Kidney tubule cell (primary cell): ENCODE measurements around the gene OXCT2.

Experiments
- DNase-seq: peaks from one replicate; pipeline ENCODE4 v3.0.0-alpha.2; 2018; ENCODE audit warnings: low spot score

The OXCT2 gene

DNA sequence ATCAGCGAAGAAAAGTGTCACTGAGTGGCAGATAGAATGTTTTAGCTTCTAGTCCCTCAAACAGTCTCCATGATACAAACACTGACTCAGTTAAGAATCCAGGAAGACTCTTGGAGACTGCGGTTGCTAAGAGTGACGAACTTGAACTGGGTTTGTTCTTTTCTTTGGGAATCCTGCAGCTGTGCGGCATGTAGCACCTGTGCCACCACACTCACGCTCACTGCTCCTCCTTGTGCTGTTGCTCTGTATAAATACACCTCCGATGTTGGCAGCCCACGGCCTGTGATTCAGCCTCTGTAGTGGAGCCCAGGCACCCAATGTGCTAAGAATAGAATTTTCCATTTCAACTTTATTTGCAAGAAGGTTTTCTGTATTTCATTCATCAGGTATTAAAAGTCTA, 38.0 kb downstream of the OXCT2 start:
- DNase-seq: peak; percentile 22

DNA sequence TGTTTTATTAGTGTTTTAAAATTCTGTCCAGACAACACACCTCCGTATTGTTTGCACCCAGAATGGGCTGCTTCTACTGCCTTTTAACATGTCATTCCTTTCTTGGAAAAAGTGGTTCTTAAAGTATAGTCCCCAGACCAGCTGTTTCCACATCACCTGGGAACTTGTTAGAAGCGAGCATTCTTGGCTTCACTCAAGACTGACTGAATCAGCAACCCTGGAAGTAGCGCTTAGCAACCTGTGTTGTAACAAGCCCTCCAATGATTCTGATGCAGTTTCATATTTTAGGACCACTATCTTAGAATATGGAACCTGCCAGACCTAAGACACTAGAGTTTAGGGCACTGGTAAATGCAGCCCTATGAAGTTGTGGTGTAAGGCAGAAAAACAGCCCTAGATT, 38.4 kb downstream of the OXCT2 start:
- no peak for DNase-seq

DNA sequence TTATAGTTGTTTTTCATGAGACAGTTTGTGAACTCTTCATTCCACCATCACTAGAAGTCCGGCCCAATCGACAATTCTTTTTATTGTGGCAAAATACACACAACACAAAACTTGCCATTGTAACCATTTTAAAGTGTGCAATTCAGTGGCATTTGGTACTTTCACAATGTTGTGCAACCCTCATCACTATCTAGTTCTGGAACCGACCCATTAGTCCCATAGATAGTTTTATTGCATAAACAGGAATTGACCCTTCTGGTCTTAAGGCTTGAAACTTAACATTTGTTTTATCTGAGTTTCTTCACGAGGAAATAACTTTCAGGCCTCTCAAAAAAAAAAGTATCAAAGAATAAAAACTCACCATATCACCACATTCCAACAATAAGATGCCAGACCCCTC, 41.3 kb downstream of the OXCT2 start:
- DNase-seq: no peak

DNA sequence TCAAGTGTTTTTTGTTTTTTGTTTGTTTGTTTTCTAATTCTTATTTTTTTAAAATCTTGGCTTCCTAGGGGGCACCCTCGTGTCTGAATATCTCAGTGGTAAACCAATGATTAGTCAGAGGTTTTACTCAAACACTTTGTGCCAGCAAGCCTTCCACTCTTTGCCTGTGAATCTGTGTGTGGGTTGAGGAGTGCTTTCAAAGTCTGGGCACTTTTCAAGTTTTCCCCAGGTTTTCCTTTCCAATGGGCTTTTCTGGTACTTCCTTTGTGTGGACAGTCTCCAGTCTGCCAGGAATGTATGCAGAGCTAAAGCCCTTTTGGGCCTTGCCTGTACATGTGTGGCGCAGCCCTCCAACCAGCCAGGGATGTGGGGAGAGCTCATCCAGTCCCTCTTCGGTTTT, 42.1 kb downstream of the OXCT2 start:
- no peak for DNase-seq

- no peak for DNase-seq
Observed at GRCh38 chr1:39727932-39728317, 43.2 kb downstream of the OXCT2 start.

GRCh38 chr1:39727221-39727931, 43.8 kb downstream of the OXCT2 start:
- DNase-seq: no peak

DNA sequence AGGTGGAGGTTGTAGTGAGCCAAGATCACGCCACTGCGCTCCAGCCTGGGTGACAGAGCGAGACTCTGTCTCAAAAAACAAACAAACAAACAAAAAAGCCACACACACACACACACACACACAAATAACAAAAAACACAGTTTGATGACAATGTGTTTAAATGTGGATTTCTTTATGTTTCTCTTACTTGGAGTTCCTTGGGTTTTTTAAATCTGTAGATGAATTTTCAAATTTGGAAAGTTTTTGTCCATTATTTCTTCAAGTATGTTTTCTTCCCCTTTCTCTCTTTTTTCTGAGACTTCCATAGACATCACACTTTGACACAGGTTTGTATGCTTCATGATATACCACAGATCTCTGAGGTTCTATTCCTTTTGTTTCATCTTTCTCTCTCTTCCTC, 44.5 kb downstream of the OXCT2 start:
- no peak for DNase-seq

- peak; percentile 71 for DNase-seq
Observed at GRCh38 chr1:39722495-39722894, 48.7 kb downstream of the OXCT2 start.

DNA sequence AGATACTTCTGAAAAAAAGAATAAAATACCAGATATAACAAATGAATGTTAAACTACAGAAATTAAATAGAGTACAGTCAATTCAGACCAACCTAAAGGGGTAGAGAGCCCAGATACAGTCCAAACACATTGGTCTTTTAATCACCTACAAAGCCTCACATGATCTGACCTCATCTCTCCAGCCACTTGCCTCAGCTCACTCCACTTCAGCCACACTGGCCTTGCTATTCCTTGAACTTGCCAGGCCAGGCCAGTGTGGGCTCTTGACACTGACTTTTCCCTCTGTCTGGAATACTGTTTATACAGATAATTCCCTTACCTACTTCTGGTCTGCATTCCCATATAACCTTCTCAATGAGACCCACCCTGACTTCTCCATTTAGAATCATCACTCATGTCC, 49.5 kb downstream of the OXCT2 start:
- DNase-seq: no peak

GRCh38 chr1:39720094-39720999, 50.8 kb downstream of the OXCT2 start:
- DNase-seq: peak; percentile 74
